ENCODE data around the gene PAK2. TPM values are rescaled to one million over a fixed set of nuclear protein-coding genes. Genes with fewer than 3 reads are reported as not detected.
"Not testable (repeated sequence)": the region's sequence is repeated elsewhere in the genome, so short reads cannot be mapped to it uniquely, and the experiment has no call there.

PAK2 gene
- total and polyA plus RNA-seq, 9 of the 15 experiments (the other 6 are each of a cell fraction or from before 2014, with no cell fraction given): 13.2 to 72.4 (median 35.7) TPM

DNA sequence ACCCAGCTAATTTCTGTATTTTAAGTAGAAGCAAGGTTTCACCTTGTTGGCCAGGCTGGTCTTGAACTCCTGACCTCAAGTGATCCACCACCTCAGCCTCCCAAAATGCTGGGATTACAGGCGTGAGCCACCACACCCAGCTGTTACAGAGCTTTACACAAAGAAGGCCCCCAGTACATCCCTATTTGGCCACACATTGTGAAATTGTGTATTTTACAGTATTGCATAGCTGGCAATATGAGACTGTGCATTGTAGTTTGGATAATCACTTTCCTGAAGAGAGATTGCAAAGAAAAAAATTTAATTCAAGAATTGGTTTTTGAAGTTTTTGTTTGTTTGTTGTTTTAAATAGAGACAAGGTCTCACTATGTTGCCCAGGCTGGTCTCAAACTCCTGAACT is 97.0 kb downstream of the PAK2 start:
- H3K36me3 ChIP-seq (ENCODE audit: control insufficient read depth, insufficient read depth, low read length); H3K79me2 ChIP-seq (ENCODE audit: control insufficient read depth, insufficient read depth, low read length); FAIRE-seq; H3K4me1 ChIP-seq (replicated peaks in 1 of 2; ENCODE audit: control insufficient read depth in 2 of 2, insufficient read depth in 2 of 2, low read length in 2 of 2); ATAC-seq; H3K4me3 ChIP-seq; DNase-seq (ENCODE audit: extremely low read depth in 1 of 4, low spot score in 3 of 4); in situ Hi-C loops (cut with MboI); H3K9ac ChIP-seq (ENCODE audit: insufficient read depth in 1 of 2, low read depth in 2 of 2, low read length in 2 of 2); H3K9me3 ChIP-seq (replicated peaks; ENCODE audit: control insufficient read depth, insufficient read depth, low read depth, low read length); H4K20me1 ChIP-seq (replicated peaks; ENCODE audit: control insufficient read depth, insufficient read depth, low read length); BruUV-seq (replicated peaks); H3K4me2 ChIP-seq (ENCODE audit: insufficient read depth, low read length); H3K9me1 ChIP-seq (ENCODE audit: control insufficient read depth, insufficient read depth, low read length); H3K27ac ChIP-seq (ENCODE audit: extremely low read depth, low read depth, low read length); H2AFZ ChIP-seq (ENCODE audit: low read depth, low read length); H3K27me3 ChIP-seq (ENCODE audit: control insufficient read depth in 2 of 2, insufficient read depth in 2 of 2, low read length in 2 of 2): not testable (repeated sequence)
- 92% methylated on average over 1 of the region's 1 CpG for WGBS (ENCODE audit: insufficient coverage, low coverage, missing lambda C conversion rate)
- intact Hi-C loops (cut with micrococcal nuclease): loop anchor here (5.0 kb wide), 1 partner anchor 229 kb away; no protein-coding TSS in a partner anchor
- POLR2A ChIA-PET: interaction anchor here (0.6 to 1.0 kb wide), 2 partner anchors 149 to 153 kb away, joined by 3 to 4 read pairs; no protein-coding TSS in a partner anchor
- CTCF ChIA-PET (ENCODE audit: low intra/inter-chr PET ratio): interaction anchor here (2.3 kb wide), 1 partner anchor 133 kb away, joined by 10 read pairs; no protein-coding TSS in a partner anchor

DNA sequence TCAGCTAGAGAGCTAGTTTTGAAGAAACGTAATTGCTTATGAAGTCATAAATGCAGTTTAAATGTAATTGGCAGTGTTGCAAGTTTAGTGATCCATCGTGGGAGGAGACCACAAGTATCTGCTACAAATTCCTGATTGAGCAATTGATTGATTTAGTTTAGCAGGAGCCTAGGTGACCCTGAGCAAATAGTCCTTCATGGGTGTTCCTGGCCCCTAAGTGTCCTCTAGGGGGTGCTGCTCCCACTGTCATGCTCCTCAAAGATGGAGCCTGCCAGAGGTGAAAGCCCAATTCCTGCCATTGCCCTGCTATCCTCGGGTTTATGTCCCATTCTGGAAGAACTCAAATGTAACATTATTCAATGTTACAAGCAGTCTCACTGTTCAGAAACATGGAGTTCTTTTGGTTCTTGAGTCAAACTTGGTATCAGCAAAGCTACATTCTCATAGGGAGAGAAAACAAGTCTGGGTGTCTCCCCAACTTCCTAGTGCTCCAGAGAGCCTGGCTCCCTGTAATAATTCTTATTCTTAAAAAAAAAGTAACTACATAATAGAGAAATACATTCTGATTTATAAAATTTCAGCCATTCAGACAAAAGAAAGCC is 98.3 kb downstream of the PAK2 start:
- 31% methylated on average over 3 of the region's 3 CpGs for WGBS (ENCODE audit: insufficient coverage, low coverage, missing lambda C conversion rate)
- in situ Hi-C loops (cut with MboI) (no loop called here), intact Hi-C loops (cut with micrococcal nuclease) (loop anchor here (1.0 to 5.0 kb wide), 2 partner anchors 133 to 231 kb away; no protein-coding TSS in a partner anchor)
- Histone ChIP-seq H3K4me2 (ENCODE audit: insufficient read depth, low read length) (no peak overlapping the region), H3K4me1 (replicated peaks in 1 of 2; ENCODE audit: control insufficient read depth in 2 of 2, insufficient read depth in 2 of 2, low read length in 2 of 2) (peaks cover 3 to 8% of the 10 kb centered on the region in 2 experiments; a peak in 4 of 5 replicates), H2AFZ (ENCODE audit: low read depth, low read length) (peak overlapping the region; percentile 76), H3K9me3 (replicated peaks; ENCODE audit: control insufficient read depth, insufficient read depth, low read depth, low read length) (no peaks in the 10 kb centered on the region), H3K9me1 (ENCODE audit: control insufficient read depth, insufficient read depth, low read length) (no peaks in the 10 kb centered on the region), H3K9ac (ENCODE audit: insufficient read depth in 1 of 2, low read depth in 2 of 2, low read length in 2 of 2) (no peak overlapping the region), H4K20me1 (replicated peaks; ENCODE audit: control insufficient read depth, insufficient read depth, low read length) (no peaks in the 10 kb centered on the region), H3K36me3 (ENCODE audit: control insufficient read depth, insufficient read depth, low read length) (peaks cover 2% of the 10 kb centered on the region; the same call in 1 of the 3 replicates), H3K79me2 (ENCODE audit: control insufficient read depth, insufficient read depth, low read length) (no peaks in the 10 kb centered on the region), H3K27me3 (ENCODE audit: control insufficient read depth in 2 of 2, insufficient read depth in 2 of 2, low read length in 2 of 2) (no peaks in the 10 kb centered on the region), H3K27ac (ENCODE audit: extremely low read depth, low read depth, low read length) (no peak overlapping the region), H3K4me3 (no peak overlapping the region)
- peak; percentile 72 to 84 (median 78) for DNase-seq (ENCODE audit: extremely low read depth in 1 of 4, low spot score in 3 of 4)
- ChIA-PET POLR2A (interaction anchor here (0.6 to 0.9 kb wide), 3 partner anchors 9 to 29 kb away, joined by 3 to 5 read pairs (median 3); no protein-coding TSS in a partner anchor), CTCF (ENCODE audit: low intra/inter-chr PET ratio) (interaction anchor here (0.6 to 2.3 kb wide), 3 partner anchors 9 to 132 kb away, joined by 3 to 10 read pairs (median 3); no protein-coding TSS in a partner anchor)
- peak; percentile 83 for ATAC-seq
- no TSS peak for BruUV-seq (replicated peaks)
- peak; percentile 89 for FAIRE-seq
- TF ChIP-seq ADNP (tag; IDR thresholded peaks at IDR 0.05) (no peak), SMARCA5 (IDR thresholded peaks at IDR 0.05) (no peak), PCBP2 (IDR thresholded peaks at IDR 0.05; ENCODE audit: low read depth, low read length, poor library complexity, severe bottlenecking) (no peak), HDAC3 (IDR thresholded peaks at IDR 0.05; ENCODE audit: borderline replicate concordance, partially characterized antibody) (no peak)
- TF ChIP-seq, protein P1, sequence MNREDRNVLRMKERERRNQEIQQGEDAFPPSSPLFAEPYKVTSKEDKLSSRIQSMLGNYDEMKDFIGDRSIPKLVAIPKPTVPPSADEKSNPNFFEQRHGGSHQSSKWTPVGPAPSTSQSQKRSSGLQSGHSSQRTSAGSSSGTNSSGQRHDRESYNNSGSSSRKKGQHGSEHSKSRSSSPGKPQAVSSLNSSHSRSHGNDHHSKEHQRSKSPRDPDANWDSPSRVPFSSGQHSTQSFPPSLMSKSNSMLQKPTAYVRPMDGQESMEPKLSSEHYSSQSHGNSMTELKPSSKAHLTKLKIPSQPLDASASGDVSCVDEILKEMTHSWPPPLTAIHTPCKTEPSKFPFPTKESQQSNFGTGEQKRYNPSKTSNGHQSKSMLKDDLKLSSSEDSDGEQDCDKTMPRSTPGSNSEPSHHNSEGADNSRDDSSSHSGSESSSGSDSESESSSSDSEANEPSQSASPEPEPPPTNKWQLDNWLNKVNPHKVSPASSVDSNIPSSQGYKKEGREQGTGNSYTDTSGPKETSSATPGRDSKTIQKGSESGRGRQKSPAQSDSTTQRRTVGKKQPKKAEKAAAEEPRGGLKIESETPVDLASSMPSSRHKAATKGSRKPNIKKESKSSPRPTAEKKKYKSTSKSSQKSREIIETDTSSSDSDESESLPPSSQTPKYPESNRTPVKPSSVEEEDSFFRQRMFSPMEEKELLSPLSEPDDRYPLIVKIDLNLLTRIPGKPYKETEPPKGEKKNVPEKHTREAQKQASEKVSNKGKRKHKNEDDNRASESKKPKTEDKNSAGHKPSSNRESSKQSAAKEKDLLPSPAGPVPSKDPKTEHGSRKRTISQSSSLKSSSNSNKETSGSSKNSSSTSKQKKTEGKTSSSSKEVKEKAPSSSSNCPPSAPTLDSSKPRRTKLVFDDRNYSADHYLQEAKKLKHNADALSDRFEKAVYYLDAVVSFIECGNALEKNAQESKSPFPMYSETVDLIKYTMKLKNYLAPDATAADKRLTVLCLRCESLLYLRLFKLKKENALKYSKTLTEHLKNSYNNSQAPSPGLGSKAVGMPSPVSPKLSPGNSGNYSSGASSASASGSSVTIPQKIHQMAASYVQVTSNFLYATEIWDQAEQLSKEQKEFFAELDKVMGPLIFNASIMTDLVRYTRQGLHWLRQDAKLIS (CRISPR knock-in tag; IDR thresholded peaks at IDR 0.05): no peak
- TF ChIP-seq, protein P2, sequence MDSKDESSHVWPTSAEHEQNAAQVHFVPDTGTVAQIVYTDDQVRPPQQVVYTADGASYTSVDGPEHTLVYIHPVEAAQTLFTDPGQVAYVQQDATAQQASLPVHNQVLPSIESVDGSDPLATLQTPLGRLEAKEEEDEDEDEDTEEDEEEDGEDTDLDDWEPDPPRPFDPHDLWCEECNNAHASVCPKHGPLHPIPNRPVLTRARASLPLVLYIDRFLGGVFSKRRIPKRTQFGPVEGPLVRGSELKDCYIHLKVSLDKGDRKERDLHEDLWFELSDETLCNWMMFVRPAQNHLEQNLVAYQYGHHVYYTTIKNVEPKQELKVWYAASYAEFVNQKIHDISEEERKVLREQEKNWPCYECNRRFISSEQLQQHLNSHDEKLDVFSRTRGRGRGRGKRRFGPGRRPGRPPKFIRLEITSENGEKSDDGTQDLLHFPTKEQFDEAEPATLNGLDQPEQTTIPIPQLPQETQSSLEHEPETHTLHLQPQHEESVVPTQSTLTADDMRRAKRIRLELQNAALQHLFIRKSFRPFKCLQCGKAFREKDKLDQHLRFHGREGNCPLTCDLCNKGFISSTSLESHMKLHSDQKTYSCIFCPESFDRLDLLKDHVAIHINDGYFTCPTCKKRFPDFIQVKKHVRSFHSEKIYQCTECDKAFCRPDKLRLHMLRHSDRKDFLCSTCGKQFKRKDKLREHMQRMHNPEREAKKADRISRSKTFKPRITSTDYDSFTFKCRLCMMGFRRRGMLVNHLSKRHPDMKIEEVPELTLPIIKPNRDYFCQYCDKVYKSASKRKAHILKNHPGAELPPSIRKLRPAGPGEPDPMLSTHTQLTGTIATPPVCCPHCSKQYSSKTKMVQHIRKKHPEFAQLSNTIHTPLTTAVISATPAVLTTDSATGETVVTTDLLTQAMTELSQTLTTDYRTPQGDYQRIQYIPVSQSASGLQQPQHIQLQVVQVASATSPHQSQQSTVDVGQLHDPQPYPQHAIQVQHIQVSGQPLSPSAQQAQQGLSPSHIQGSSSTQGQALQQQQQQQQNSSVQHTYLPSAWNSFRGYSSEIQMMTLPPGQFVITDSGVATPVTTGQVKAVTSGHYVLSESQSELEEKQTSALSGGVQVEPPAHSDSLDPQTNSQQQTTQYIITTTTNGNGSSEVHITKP (IDR thresholded peaks at IDR 0.05; ENCODE audit: partially characterized antibody): no peak
